ENCODE measurements around the gene CASP8. TPM values are rescaled to one million over a fixed set of nuclear protein-coding genes. Genes with fewer than 3 reads are reported as not detected.
"Not testable (repeated sequence)": the region's sequence is repeated elsewhere in the genome, so short reads cannot be mapped to it uniquely, and the experiment has no call there.

Gene CASP8
- total RNA-seq, 1 experiment from 2014 or later, result 34.8 TPM

- H3K4me1 ChIP-seq (ENCODE audit: control insufficient read depth, insufficient read depth, low read length); in situ Hi-C loops (cut with HindIII; ENCODE audit: low pct_unique_long_range_greater_than_20kb, low sequenced_read_pairs); DNase-seq (ENCODE audit: low read depth, low spot score); H3K27ac ChIP-seq (ENCODE audit: low read length); H3K36me3 ChIP-seq (ENCODE audit: control insufficient read depth, insufficient read depth, low read length); CTCF ChIA-PET; POLR2A ChIA-PET; H3K9me3 ChIP-seq (ENCODE audit: control insufficient read depth, insufficient read depth, low read depth, low read length); BruUV-seq (replicated peaks); ATAC-seq; H3K4me3 ChIP-seq (ENCODE audit: low read depth in 2 of 2, low read length in 2 of 2); H3K27me3 ChIP-seq (ENCODE audit: control insufficient read depth, insufficient read depth, low read length): not testable (repeated sequence)
- intact Hi-C loops (cut with micrococcal nuclease; ENCODE audit: unreplicated experiment), result loop anchor here (5.0 kb wide), 1 partner anchor 47 kb away; no protein-coding TSS in a partner anchor
These were observed 39.6 kb downstream of the CASP8 start for GRCh38 chr2:201299929-201300328.

GRCh38 chr2:201307876-201308275 lies 47.5 kb downstream of the CASP8 start:
- DNase-seq (ENCODE audit: low read depth, low spot score) (no peak), ATAC-seq (no peak)
- POLR2A ChIA-PET, result no interaction called here
- CTCF ChIA-PET, result no interaction called here
- Histone ChIP-seq H3K27ac (ENCODE audit: low read length) (no peak overlapping the region), H3K36me3 (ENCODE audit: control insufficient read depth, insufficient read depth, low read length) (no peaks in the 10 kb centered on the region), H3K27me3 (ENCODE audit: control insufficient read depth, insufficient read depth, low read length) (no peaks in the 10 kb centered on the region), H3K4me1 (ENCODE audit: control insufficient read depth, insufficient read depth, low read length) (no peaks in the 10 kb centered on the region), H3K4me3 (ENCODE audit: low read depth in 2 of 2, low read length in 2 of 2) (no peak overlapping the region), H3K9me3 (ENCODE audit: control insufficient read depth, insufficient read depth, low read depth, low read length) (no peaks in the 10 kb centered on the region)
- BruUV-seq (replicated peaks), result no TSS peak
- intact Hi-C loops (cut with micrococcal nuclease; ENCODE audit: unreplicated experiment), result no loop called here
- TF ChIP-seq TCF7L2 (IDR thresholded peaks at IDR 0.05; ENCODE audit: low read depth, low read length), result no peak
- no peak for TF ChIP-seq SIN3A (IDR thresholded peaks at IDR 0.05; ENCODE audit: borderline replicate concordance, insufficient read depth, low read depth, low read length)
- TF ChIP-seq POLR2AphosphoS5 (IDR thresholded peaks at IDR 0.05; ENCODE audit: low read depth, low read length), result no peak
- TF ChIP-seq CTCF (IDR thresholded peaks at IDR 0.05), result no peak
- no peak for TF ChIP-seq REST (IDR thresholded peaks at IDR 0.05; ENCODE audit: insufficient read depth in 1 of 2, low read depth in 2 of 2, low read length in 1 of 2)
- in situ Hi-C loops (cut with HindIII; ENCODE audit: low pct_unique_long_range_greater_than_20kb, low sequenced_read_pairs), result no loop called here

- no peak for DNase-seq (ENCODE audit: low read depth, low spot score)
- Histone ChIP-seq H3K4me3 (ENCODE audit: low read depth in 2 of 2, low read length in 2 of 2) (no peak overlapping the region), H3K4me1 (ENCODE audit: control insufficient read depth, insufficient read depth, low read length) (no peaks in the 10 kb centered on the region), H3K27ac (ENCODE audit: low read length) (no peak overlapping the region), H3K36me3 (ENCODE audit: control insufficient read depth, insufficient read depth, low read length) (no peaks in the 10 kb centered on the region), H3K27me3 (ENCODE audit: control insufficient read depth, insufficient read depth, low read length) (no peaks in the 10 kb centered on the region), H3K9me3 (ENCODE audit: control insufficient read depth, insufficient read depth, low read depth, low read length) (no peaks in the 10 kb centered on the region)
- in situ Hi-C loops (cut with HindIII; ENCODE audit: low pct_unique_long_range_greater_than_20kb, low sequenced_read_pairs) (no loop called here), intact Hi-C loops (cut with micrococcal nuclease; ENCODE audit: unreplicated experiment) (no loop called here)
- POLR2A ChIA-PET, result interaction anchor here (0.5 kb wide), 1 partner anchor 57 kb away, joined by 3 read pairs; no protein-coding TSS in a partner anchor
- no peak for ATAC-seq
- TF ChIP-seq POLR2AphosphoS5 (IDR thresholded peaks at IDR 0.05; ENCODE audit: low read depth, low read length) (no peak), REST (IDR thresholded peaks at IDR 0.05; ENCODE audit: insufficient read depth in 1 of 2, low read depth in 2 of 2, low read length in 1 of 2) (no peak), TCF7L2 (IDR thresholded peaks at IDR 0.05; ENCODE audit: low read depth, low read length) (no peak), SIN3A (IDR thresholded peaks at IDR 0.05; ENCODE audit: borderline replicate concordance, insufficient read depth, low read depth, low read length) (no peak), CTCF (IDR thresholded peaks at IDR 0.05) (no peak)
- CTCF ChIA-PET, result no interaction called here
- BruUV-seq (replicated peaks), result no TSS peak
These were observed 48.6 kb downstream of the CASP8 start for GRCh38 chr2:201308914-201309313.

Data from Panc1 (cell line).